ENCODE measurements around the gene ZNF384.

DNA sequence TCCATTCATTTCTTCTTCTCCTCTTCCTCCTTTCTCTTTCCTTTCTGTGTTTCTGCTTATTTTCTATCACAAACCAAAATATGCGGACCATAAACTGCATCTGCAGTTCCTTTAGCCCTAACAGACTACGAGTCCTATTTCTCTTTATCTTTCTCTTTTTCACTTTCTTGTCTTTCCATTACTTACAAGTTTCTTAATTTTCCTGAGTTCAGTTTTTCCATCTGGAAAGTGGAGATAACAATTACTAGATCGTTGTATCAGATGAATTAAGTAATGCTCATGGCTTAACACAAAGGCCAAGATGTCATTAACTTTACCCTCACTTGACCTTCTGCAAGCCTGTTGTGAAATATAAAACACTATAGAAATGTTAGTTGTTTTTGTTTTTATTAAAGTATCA lies 33.7 kb upstream of the ZNF384 start:
- TF ChIP-seq, protein P1, sequence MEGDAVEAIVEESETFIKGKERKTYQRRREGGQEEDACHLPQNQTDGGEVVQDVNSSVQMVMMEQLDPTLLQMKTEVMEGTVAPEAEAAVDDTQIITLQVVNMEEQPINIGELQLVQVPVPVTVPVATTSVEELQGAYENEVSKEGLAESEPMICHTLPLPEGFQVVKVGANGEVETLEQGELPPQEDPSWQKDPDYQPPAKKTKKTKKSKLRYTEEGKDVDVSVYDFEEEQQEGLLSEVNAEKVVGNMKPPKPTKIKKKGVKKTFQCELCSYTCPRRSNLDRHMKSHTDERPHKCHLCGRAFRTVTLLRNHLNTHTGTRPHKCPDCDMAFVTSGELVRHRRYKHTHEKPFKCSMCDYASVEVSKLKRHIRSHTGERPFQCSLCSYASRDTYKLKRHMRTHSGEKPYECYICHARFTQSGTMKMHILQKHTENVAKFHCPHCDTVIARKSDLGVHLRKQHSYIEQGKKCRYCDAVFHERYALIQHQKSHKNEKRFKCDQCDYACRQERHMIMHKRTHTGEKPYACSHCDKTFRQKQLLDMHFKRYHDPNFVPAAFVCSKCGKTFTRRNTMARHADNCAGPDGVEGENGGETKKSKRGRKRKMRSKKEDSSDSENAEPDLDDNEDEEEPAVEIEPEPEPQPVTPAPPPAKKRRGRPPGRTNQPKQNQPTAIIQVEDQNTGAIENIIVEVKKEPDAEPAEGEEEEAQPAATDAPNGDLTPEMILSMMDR (IDR thresholded peaks at IDR 0.05), result no peak
- TF ChIP-seq POLR2A (IDR thresholded peaks at IDR 0.05) (no peak), EP300 (IDR thresholded peaks at IDR 0.05) (no peak)

All from ovary (tissue), 3 donors.